ENCODE data around the gene INAFM1. TPM values are rescaled to one million over a fixed set of nuclear protein-coding genes. Genes with fewer than 3 reads are reported as not detected.
"Not testable (repeated sequence)": the region's sequence is repeated elsewhere in the genome, so short reads cannot be mapped to it uniquely, and the experiment has no call there.

The INAFM1 gene
- total RNA-seq, 4 donors from 2014 or later = 6.1 to 23.9 (median 12.8) TPM

GRCh38 chr19:47258895-47259555 lies 15.7 kb upstream of the INAFM1 start:
- DNase-seq = no peak
- Histone ChIP-seq H3K27me3 (no peaks in the 10 kb centered on the region), H3K4me3 (no peak overlapping the region), H3K27ac (no peak overlapping the region), H3K36me3 (peaks cover 0 to 53% (median 0%) of the 10 kb centered on the region in 3 donors), H3K4me1 (peaks cover 0 to 25% (median 6%) of the 10 kb centered on the region in 4 donors), H3K9me3 (no peaks in the 10 kb centered on the region)
- TF ChIP-seq CTCF (IDR thresholded peaks at IDR 0.05) = no peak
- no peak for TF ChIP-seq POLR2A (IDR thresholded peaks at IDR 0.05)

- DNase-seq = no peak
- TF ChIP-seq CTCF (IDR thresholded peaks at IDR 0.05) (no peak), POLR2A (IDR thresholded peaks at IDR 0.05) (no peak)
- Histone ChIP-seq H3K4me3 (no peak overlapping the region), H3K27me3 (no peaks in the 10 kb centered on the region), H3K36me3 (peaks cover 0 to 68% (median 0%) of the 10 kb centered on the region in 3 donors), H3K27ac (no peak overlapping the region), H3K9me3 (no peaks in the 10 kb centered on the region), H3K4me1 (peaks cover 0 to 23% (median 6%) of the 10 kb centered on the region in 4 donors)
Observed at GRCh38 chr19:47260476-47260875, 14.2 kb upstream of the INAFM1 start.

- peak in 2 of 3 donors; percentile 82 to 87 for DNase-seq
- not testable (repeated sequence) for H3K27me3 ChIP-seq, H3K4me3 ChIP-seq, H3K9me3 ChIP-seq
- peaks cover 0 to 19% (median 6%) of the 10 kb centered on the region in 4 donors for H3K4me1 ChIP-seq
- H3K36me3 ChIP-seq = peaks cover 0 to 83% (median 0%) of the 10 kb centered on the region in 3 donors
- H3K27ac ChIP-seq = peak overlapping the region in 2 of 4 donors; percentile 59 to 65
Observed at GRCh38 chr19:47261946-47262793, 12.5 kb upstream of the INAFM1 start.

- no peak for DNase-seq
- TF ChIP-seq CTCF (IDR thresholded peaks at IDR 0.05) (no peak), POLR2A (IDR thresholded peaks at IDR 0.05) (no peak)
- no peak overlapping the region for H3K27ac ChIP-seq
- H3K4me3 ChIP-seq = no peak overlapping the region
- no peaks in the 10 kb centered on the region for H3K27me3 ChIP-seq
- H3K36me3 ChIP-seq = peaks cover 0 to 83% (median 0%) of the 10 kb centered on the region in 3 donors
- H3K9me3 ChIP-seq = no peaks in the 10 kb centered on the region
- no peaks in the 10 kb centered on the region for H3K4me1 ChIP-seq
Observed at GRCh38 chr19:47264629-47265028, 10.1 kb upstream of the INAFM1 start.

- Histone ChIP-seq H3K27ac (no peak overlapping the region), H3K27me3 (no peaks in the 10 kb centered on the region), H3K36me3 (peaks cover 0 to 80% (median 0%) of the 10 kb centered on the region in 3 donors), H3K4me1 (no peaks in the 10 kb centered on the region), H3K4me3 (no peak overlapping the region), H3K9me3 (no peaks in the 10 kb centered on the region)
- DNase-seq = no peak
- no peak for TF ChIP-seq CTCF (IDR thresholded peaks at IDR 0.05)
- no peak for TF ChIP-seq POLR2A (IDR thresholded peaks at IDR 0.05)
Observed at GRCh38 chr19:47266401-47266941, 8.2 kb upstream of the INAFM1 start.

GRCh38 chr19:47267350-47267759 lies 7.3 kb upstream of the INAFM1 start:
- H3K27ac ChIP-seq = no peak overlapping the region
- H3K4me3 ChIP-seq = no peak overlapping the region
- TF ChIP-seq CTCF (IDR thresholded peaks at IDR 0.05) (no peak), POLR2A (IDR thresholded peaks at IDR 0.05) (no peak)
- no peaks in the 10 kb centered on the region for H3K27me3 ChIP-seq
- H3K36me3 ChIP-seq = peaks cover 0 to 74% (median 0%) of the 10 kb centered on the region in 3 donors
- no peaks in the 10 kb centered on the region for H3K9me3 ChIP-seq
- H3K4me1 ChIP-seq = peaks cover 0 to under 1% (median 0%) of the 10 kb centered on the region in 4 donors
- no peak for DNase-seq

All from Peyer's patch (tissue), 4 donors.